Thoracic aorta (tissue), 2 donors: Measurements from ENCODE around the gene ZNG1A. TPM values are rescaled to one million over a fixed set of nuclear protein-coding genes. Genes with fewer than 3 reads are reported as not detected.
"Not testable (repeated sequence)": the region's sequence is repeated elsewhere in the genome, so short reads cannot be mapped to it uniquely, and the experiment has no call there.

Experiments
- ATAC-seq: fragments of 150-250 bp; one replicate; pipeline ENCODE4 v1.8.0; 2017; ENCODE audit warnings: low read depth; ENCODE audit not compliant: insufficient number of reproducible peaks, low FRiP score
- DNase-seq: peaks from one replicate; pipeline ENCODE4 v3.0.0-alpha.2; 2020; ENCODE audit warnings: low spot score
- H3K27ac ChIP-seq, 2 donors: fragments of 200-600 bp; sonication (generic); 1 replicate in 1 of 2; 2 replicates in 1 of 2; pipeline ENCODE4 v1.5.1; 2016; ENCODE audit warnings: mild to moderate bottlenecking in 2 of 2, moderate library complexity in 2 of 2
- H3K27me3 ChIP-seq: fragments of 200-600 bp; sonication (generic); replicated peaks from 2 replicates; pipeline ENCODE4 v1.6.0; 2016; ENCODE audit warnings: mild to moderate bottlenecking; ENCODE audit not compliant: insufficient read depth
- H3K36me3 ChIP-seq: fragments of 200-600 bp; sonication (generic); one replicate; pipeline ENCODE4 v1.5.1; 2016
- H3K4me1 ChIP-seq, 2 donors: fragments of 200-600 bp; sonication (generic); 1 replicate in 1 of 2; 2 replicates in 1 of 2; pipeline versions ENCODE4 v1.5.1 to v1.6.0; 2016; ENCODE audit warnings: low read depth in 2 of 2, mild to moderate bottlenecking in 1 of 2; ENCODE audit not compliant: control insufficient read depth in 1 of 2
- H3K4me3 ChIP-seq: fragments of 200-600 bp; sonication (generic); 2 replicates; pipeline ENCODE4 v1.5.1; 2016; ENCODE audit warnings: mild to moderate bottlenecking
- H3K9me3 ChIP-seq: fragments of 200-600 bp; sonication (generic); 2 replicates; pipeline ENCODE4 v1.5.1; 2016
- total RNA-seq, 2 donors: library from RNA; depleted of rRNA; stranded (reverse); fragments of >200 nt; gene quantifications; one replicate each; pipeline versions ENCODE4 v1.1.0 to v1.2.3, GENCODE V29; 2016

ZNG1A gene
- total RNA-seq, 2 donors from 2014 or later, result 27.2 to 27.3 TPM

GRCh38 chr9:139880-140279, 39.0 kb downstream of the ZNG1A start:
- DNase-seq, H3K27ac ChIP-seq, H3K27me3 ChIP-seq, H3K9me3 ChIP-seq, H3K4me1 ChIP-seq, H3K4me3 ChIP-seq, H3K36me3 ChIP-seq, ATAC-seq: not testable (repeated sequence)

- peaks cover 12 to 17% of the 10 kb centered on the region in 2 donors for H3K4me1 ChIP-seq
- H3K9me3 ChIP-seq, DNase-seq, H3K27me3 ChIP-seq, H3K4me3 ChIP-seq, ATAC-seq, H3K36me3 ChIP-seq, H3K27ac ChIP-seq: not testable (repeated sequence)
Measured at GRCh38 chr9:117995-118467, 60.8 kb downstream of the ZNG1A start, which contains the start of gene FOXD4. Gene FOXD4, minus strand, starts transcription at chr9:118417. Its CDS starts 298 bp downstream, at chr9:118119.

- H3K27me3 ChIP-seq, ATAC-seq, H3K9me3 ChIP-seq, H3K27ac ChIP-seq, H3K36me3 ChIP-seq, H3K4me3 ChIP-seq, DNase-seq: not testable (repeated sequence)
- H3K4me1 ChIP-seq, result peaks cover 12 to 17% of the 10 kb centered on the region in 2 donors
Measured at GRCh38 chr9:117144-117994, 61.5 kb downstream of the ZNG1A start.

GRCh38 chr9:116239-117077, 62.4 kb downstream of the ZNG1A start:
- not testable (repeated sequence) for H3K27ac ChIP-seq, H3K36me3 ChIP-seq, H3K4me3 ChIP-seq, ATAC-seq, H3K9me3 ChIP-seq, DNase-seq, H3K27me3 ChIP-seq
- peaks cover 12 to 17% of the 10 kb centered on the region in 2 donors for H3K4me1 ChIP-seq

- not testable (repeated sequence) for ATAC-seq
Measured at GRCh38 chr9:115118-115451, 63.8 kb downstream of the ZNG1A start.

GRCh38 chr9:114267-115117, 64.4 kb downstream of the ZNG1A start:
- not testable (repeated sequence) for ATAC-seq, H3K27me3 ChIP-seq, DNase-seq

More at GRCh38 chr9:115118-115451, 63.8 kb downstream of the ZNG1A start:
- Histone ChIP-seq H3K4me3 (peak overlapping the region; percentile 71), H3K4me1 (peaks cover 12 to 17% of the 10 kb centered on the region in 2 donors)
- H3K9me3 ChIP-seq, H3K27ac ChIP-seq, H3K27me3 ChIP-seq, H3K36me3 ChIP-seq, DNase-seq: not testable (repeated sequence)

GRCh38 chr9:113468-114266, 65.2 kb downstream of the ZNG1A start:
- peak overlapping the region; percentile 71 for H3K4me3 ChIP-seq
- H3K9me3 ChIP-seq, H3K36me3 ChIP-seq, ATAC-seq, H3K27ac ChIP-seq, DNase-seq, H3K27me3 ChIP-seq: not testable (repeated sequence)
- H3K4me1 ChIP-seq, result peaks cover 12 to 17% of the 10 kb centered on the region in 2 donors

More at GRCh38 chr9:114267-115117, 64.4 kb downstream of the ZNG1A start:
- H3K27ac ChIP-seq, H3K9me3 ChIP-seq, H3K36me3 ChIP-seq: not testable (repeated sequence)
- H3K4me3 ChIP-seq, result peak overlapping the region; percentile 71
- peaks cover 12 to 17% of the 10 kb centered on the region in 2 donors for H3K4me1 ChIP-seq

GRCh38 chr9:112589-113467, 66.0 kb downstream of the ZNG1A start:
- DNase-seq, H3K27ac ChIP-seq, H3K36me3 ChIP-seq, ATAC-seq, H3K27me3 ChIP-seq, H3K9me3 ChIP-seq: not testable (repeated sequence)
- peak overlapping the region; percentile 71 for H3K4me3 ChIP-seq
- peaks cover 12 to 17% of the 10 kb centered on the region in 2 donors for H3K4me1 ChIP-seq

GRCh38 chr9:110672-111071, 68.2 kb downstream of the ZNG1A start:
- H3K4me3 ChIP-seq, H3K27me3 ChIP-seq, H3K9me3 ChIP-seq, DNase-seq, H3K27ac ChIP-seq, ATAC-seq, H3K36me3 ChIP-seq: not testable (repeated sequence)
- peaks cover 12 to 17% of the 10 kb centered on the region in 2 donors for H3K4me1 ChIP-seq

- not testable (repeated sequence) for ATAC-seq, DNase-seq, H3K27ac ChIP-seq, H3K36me3 ChIP-seq, H3K9me3 ChIP-seq, H3K4me3 ChIP-seq, H3K27me3 ChIP-seq
- H3K4me1 ChIP-seq, result peaks cover 7 to 12% of the 10 kb centered on the region in 2 donors
Measured at GRCh38 chr9:109540-109939, 69.3 kb downstream of the ZNG1A start.
